Measurements from ENCODE around the gene ATP2A3. TPM values are rescaled to one million over a fixed set of nuclear protein-coding genes. Genes with fewer than 3 reads are reported as not detected.

Gene ATP2A3
- total and polyA plus RNA-seq, 2 donors (not counting 3 experiments of a cell fraction or from before 2014, with no cell fraction given): 0.37 to 0.55 TPM

DNA sequence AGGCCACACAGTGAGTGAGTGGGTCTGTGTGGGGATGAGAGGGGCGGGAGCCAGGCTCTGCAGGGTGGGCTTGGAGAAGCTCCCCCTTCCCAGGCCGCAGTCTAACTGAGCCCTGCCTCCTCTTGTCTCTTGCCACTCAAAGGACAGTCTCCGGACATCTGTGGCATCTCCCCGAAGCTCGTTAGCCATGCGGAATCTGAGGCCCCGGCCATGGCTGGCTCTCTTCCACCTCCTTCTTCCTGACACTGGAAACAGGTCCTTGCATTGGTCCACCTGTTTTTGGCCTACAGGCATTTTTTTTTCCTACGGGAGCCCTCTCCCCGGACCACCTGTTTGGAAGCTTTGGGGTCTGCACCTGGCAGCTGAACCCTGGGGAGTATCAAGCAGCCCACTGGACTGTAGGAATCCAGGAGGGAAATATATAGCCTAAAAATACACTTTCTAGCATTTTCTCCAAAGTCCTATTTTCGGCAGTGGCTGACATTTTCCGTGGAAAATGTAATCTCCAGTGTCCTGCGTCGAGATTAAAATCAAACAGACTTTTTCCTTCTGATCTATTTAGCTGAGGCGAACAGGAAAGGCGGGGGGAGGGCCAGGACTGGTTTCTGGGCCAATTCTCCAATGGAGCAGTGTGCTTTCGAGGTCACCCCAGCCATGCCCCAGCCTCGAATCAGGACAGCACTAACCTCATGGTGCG, 9.1 kb downstream of the ATP2A3 start:
- H3K9me1 ChIP-seq (replicated peaks; ENCODE audit: control insufficient read depth, extremely low read depth, insufficient read depth, low read length): no peaks in the 10 kb centered on the region
- no peak overlapping the region for H3K27ac ChIP-seq (ENCODE audit: insufficient read depth, low read depth, low read length)
- H3K36me3 ChIP-seq (ENCODE audit: control insufficient read depth in 2 of 2, extremely low read depth in 1 of 2, insufficient read depth in 2 of 2, low read length in 2 of 2): no peaks in the 10 kb centered on the region
- no peaks in the 10 kb centered on the region for H3K27me3 ChIP-seq (ENCODE audit: control insufficient read depth in 2 of 2, insufficient read depth in 2 of 2, low read length in 2 of 2)
- intact Hi-C loops (cut with micrococcal nuclease): no loop called here
- no TSS peak for BruUV-seq (replicated peaks)
- no peak overlapping the region for H3K9ac ChIP-seq (replicated peaks; ENCODE audit: extremely low read depth, insufficient read depth, low read length)
- H4K20me1 ChIP-seq (replicated peaks; ENCODE audit: control insufficient read depth, extremely low read depth, insufficient read depth, low read length): no peaks in the 10 kb centered on the region
- no peak overlapping the region for H2AFZ ChIP-seq (ENCODE audit: low read depth, low read length)
- ChIA-PET CTCF (no interaction called here), POLR2A (no interaction called here)
- H3K79me2 ChIP-seq (ENCODE audit: control insufficient read depth, insufficient read depth, low read length): no peaks in the 10 kb centered on the region
- H3K4me2 ChIP-seq (ENCODE audit: insufficient read depth, low read length): no peak overlapping the region
- dilution Hi-C loops (cut with MboI; ENCODE audit: extremely low pct_ligation_motif_present, low sequenced_read_pairs): no loop called here
- H3K4me3 ChIP-seq (replicated peaks in 1 of 3; ENCODE audit: insufficient read depth in 1 of 3, low read depth in 1 of 3, low read length in 3 of 3): no peak overlapping the region
- FAIRE-seq (no peak), DNase-seq (ENCODE audit: low read depth, low spot score) (no peak)
- TF ChIP-seq EZH2 (IDR thresholded peaks at IDR 0.05; ENCODE audit: borderline replicate concordance, low read depth, low read length, severe bottlenecking) (no peak), POLR2AphosphoS5 (IDR thresholded peaks at IDR 0.05; ENCODE audit: insufficient read depth, low read depth, low read length) (no peak), FOS (IDR thresholded peaks at IDR 0.05; ENCODE audit: borderline replicate concordance, insufficient read depth, low read length) (no peak), MYC (IDR thresholded peaks at IDR 0.05; ENCODE audit: low read depth, low read length) (no peak), GATA2 (IDR thresholded peaks at IDR 0.05; ENCODE audit: insufficient read depth, insufficient read length, low read depth, low read length) (no peak), POLR2A (IDR thresholded peaks at IDR 0.05; ENCODE audit: low read depth, low read length) (no peak), JUN (IDR thresholded peaks at IDR 0.05; ENCODE audit: borderline replicate concordance, insufficient read depth, insufficient read length, low read depth) (no peak)
- TF ChIP-seq, protein P1, sequence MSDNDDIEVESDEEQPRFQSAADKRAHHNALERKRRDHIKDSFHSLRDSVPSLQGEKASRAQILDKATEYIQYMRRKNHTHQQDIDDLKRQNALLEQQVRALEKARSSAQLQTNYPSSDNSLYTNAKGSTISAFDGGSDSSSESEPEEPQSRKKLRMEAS (IDR thresholded peaks at IDR 0.05; ENCODE audit: insufficient read depth, insufficient read length): no peak
- TF ChIP-seq, protein P2, sequence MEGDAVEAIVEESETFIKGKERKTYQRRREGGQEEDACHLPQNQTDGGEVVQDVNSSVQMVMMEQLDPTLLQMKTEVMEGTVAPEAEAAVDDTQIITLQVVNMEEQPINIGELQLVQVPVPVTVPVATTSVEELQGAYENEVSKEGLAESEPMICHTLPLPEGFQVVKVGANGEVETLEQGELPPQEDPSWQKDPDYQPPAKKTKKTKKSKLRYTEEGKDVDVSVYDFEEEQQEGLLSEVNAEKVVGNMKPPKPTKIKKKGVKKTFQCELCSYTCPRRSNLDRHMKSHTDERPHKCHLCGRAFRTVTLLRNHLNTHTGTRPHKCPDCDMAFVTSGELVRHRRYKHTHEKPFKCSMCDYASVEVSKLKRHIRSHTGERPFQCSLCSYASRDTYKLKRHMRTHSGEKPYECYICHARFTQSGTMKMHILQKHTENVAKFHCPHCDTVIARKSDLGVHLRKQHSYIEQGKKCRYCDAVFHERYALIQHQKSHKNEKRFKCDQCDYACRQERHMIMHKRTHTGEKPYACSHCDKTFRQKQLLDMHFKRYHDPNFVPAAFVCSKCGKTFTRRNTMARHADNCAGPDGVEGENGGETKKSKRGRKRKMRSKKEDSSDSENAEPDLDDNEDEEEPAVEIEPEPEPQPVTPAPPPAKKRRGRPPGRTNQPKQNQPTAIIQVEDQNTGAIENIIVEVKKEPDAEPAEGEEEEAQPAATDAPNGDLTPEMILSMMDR (IDR thresholded peaks at IDR 0.05; ENCODE audit: extremely low read depth in 1 of 2, insufficient read depth in 1 of 2, low read depth in 1 of 2, low read length in 2 of 2): no peak
- H3K4me1 ChIP-seq (ENCODE audit: control insufficient read depth, extremely low read depth, insufficient read depth, low read length): peaks cover 5% of the 10 kb centered on the region
- H3K9me3 ChIP-seq (replicated peaks; ENCODE audit: control insufficient read depth, insufficient read depth, low read length): no peaks in the 10 kb centered on the region
